A549 (cell line): ENCODE measurements around the gene SNURF. TPM values are rescaled to one million over a fixed set of nuclear protein-coding genes. Genes with fewer than 3 reads are reported as not detected.

Experiments used
- ATAC-seq, 2 experiments: fragments of 200-7000 bp in 1 of 2; fragments of >200 bp in 1 of 2; cut with Nextera tagmentation in 1 of 2; cut with Tn5 transposase in 1 of 2; 3 replicates each; pipeline versions ENCODE4 v1.8.0 to v1.9.1; 2018 to 2020; ENCODE audit warnings: mild to moderate bottlenecking in 1 of 2, moderate library complexity in 1 of 2
- CTCF ChIA-PET: fragments of 300-600 bp; sonication (Branson Sonifier 250); formaldehyde crosslinking; extraction: SDS; loops from one replicate; lab custom pipeline; 2021; ENCODE audit warnings: antibody characterized with exemption, inconsistent platforms; lab: Yijun Ruan, JAX
- POLR2A ChIA-PET: fragments of 350-600 bp; formaldehyde crosslinking; extraction: SDS; loops from one replicate; lab custom pipeline; 2021; ENCODE audit warnings: antibody characterized with exemption, inconsistent platforms; lab: Yijun Ruan, JAX
- DNase-seq, 2 experiments: peaks; one replicate each; pipeline versions ENCODE4 v3.0.0 to v3.0.0-alpha.2; 2011 to 2016; ENCODE audit warnings: low read depth in 1 of 2, low spot score in 1 of 2
- FAIRE-seq: peaks from 2 replicates; lab custom pipeline; 2011; peaks lifted over from hg19 to GRCh38; lab: Jason Lieb, UNC
- H3K27ac ChIP-seq, 2 experiments: fragments of >200 bp; sonication (Bioruptor Twin); formaldehyde crosslinking; 3 replicates each; pipeline ENCODE4 v1.5.1; 2016 to 2017
- H3K4me1 ChIP-seq: fragments of >200 bp; sonication (Bioruptor Twin); formaldehyde crosslinking; 3 replicates; pipeline ENCODE4 v1.6.1; 2016
- H3K4me2 ChIP-seq: fragments of >200 bp; sonication (Bioruptor Twin); formaldehyde crosslinking; 3 replicates; pipeline ENCODE4 v1.6.1; 2016
- H3K4me3 ChIP-seq: fragments of >200 bp; sonication (Bioruptor Twin); formaldehyde crosslinking; 3 replicates; pipeline ENCODE4 v1.5.1; 2016
- H3K9me3 ChIP-seq: fragments of >200 bp; sonication (Bioruptor Twin); formaldehyde crosslinking; 3 replicates; pipeline ENCODE4 v1.6.1; 2016
- EHMT2 ChIP-seq: fragments of 200-600 bp; sonication (generic); IDR thresholded peaks from 2 replicates; pipeline ENCODE4 v1.6.1; 2016; ENCODE audit warnings: antibody characterized with exemption, low read depth, mild to moderate bottlenecking, moderate library complexity
- FOXS1 ChIP-seq: fragments of 250-450 bp; sonication (Bioruptor Pico); IDR thresholded peaks from 2 replicates; pipeline ENCODE4 v1.5.0; 2020; ENCODE audit warnings: mild to moderate bottlenecking, moderate library complexity
- HDAC2 ChIP-seq: fragments of 200-600 bp; sonication (generic); IDR thresholded peaks from 2 replicates; pipeline ENCODE4 v1.6.1; 2016
- HOXB13 ChIP-seq: fragments of 250-450 bp; sonication (Bioruptor Pico); IDR thresholded peaks from 2 replicates; pipeline ENCODE4 v1.5.0; 2020; ENCODE audit warnings: low read depth, mild to moderate bottlenecking, moderate library complexity
- MAFK ChIP-seq: fragments of 450-650 bp; IDR thresholded peaks from 2 replicates; pipeline ENCODE4 v1.6.1; 2014; ENCODE audit not compliant: partially characterized antibody
- MAX ChIP-seq: IDR thresholded peaks from 2 replicates; pipeline ENCODE4 v1.6.1; 2012
- ZFP36 ChIP-seq: fragments of 450-650 bp; IDR thresholded peaks from 2 replicates; pipeline ENCODE4 v1.6.1; 2014; ENCODE audit warnings: borderline replicate concordance; ENCODE audit not compliant: partially characterized antibody
- ZSCAN20 ChIP-seq: fragments of 250-450 bp; sonication (Bioruptor Pico); IDR thresholded peaks from 2 replicates; pipeline ENCODE4 v1.8.0; 2022; ENCODE audit warnings: mild to moderate bottlenecking, moderate library complexity
- WGBS: methylation state at CpG from one replicate; pipeline ENCODE4 v1.1.6; 2017; ENCODE audit errors: missing lambda C conversion rate; 5-methylcytosine and 5-hydroxymethylcytosine counted together
- polyA plus RNA-seq, 4 experiments: library from polyadenylated mRNA; depleted of rRNA in 3 of 4; stranded (reverse); fragments of >200 nt; fragmentation: RNase III in 1 of 4; extraction: RNeasy Plus Mini Kit Qiagen cat#74134 plus additional on column Dnase treatment in 1 of 4; gene quantifications; 2 replicates in 3 of 4; 3 replicates in 1 of 4; pipeline ENCODE4 v1.2.3, GENCODE V29; 2011 to 2017
- small RNA-seq, 6 experiments: library from RNA; depleted of rRNA; stranded (forward); fragments of <200 nt; gene quantifications; one replicate each; pipeline ENCODE3, GENCODE V24; 2012

The SNURF gene
- polyA plus RNA-seq, 2 of the 4 experiments (the other 2 are of a cell fraction) = 13.9 to 29.2 TPM

GRCh38 chr15:24985224-24985623 is 30.4 kb downstream of the SNURF start (continued):
- no peak for TF ChIP-seq MAX
- no peak for TF ChIP-seq HOXB13 (CRISPR knock-in tag)
- TF ChIP-seq ZSCAN20 (CRISPR knock-in tag) = no peak

GRCh38 chr15:24986653-24987052 is 31.9 kb downstream of the SNURF start:
- Histone ChIP-seq H3K9me3 (peaks cover 28% of the 10 kb centered on the region), H3K4me2 (no peak overlapping the region), H3K4me3 (no peak overlapping the region), H3K4me1 (no peaks in the 10 kb centered on the region), H3K27ac (no peak overlapping the region)
- 94% methylated on average over 6 of the region's 6 CpGs for WGBS
- no peak for ATAC-seq
- TF ChIP-seq MAFK = no peak
- no peak for TF ChIP-seq FOXS1 (CRISPR knock-in tag)
- no peak for TF ChIP-seq HDAC2
- no peak for TF ChIP-seq ZFP36
- no peak for TF ChIP-seq EHMT2
- ChIA-PET CTCF (no interaction called here), POLR2A (no interaction called here)
- FAIRE-seq = no peak
- DNase-seq = no peak

Small RNA genes lying within 50 kb of the gene (small RNA-seq; reads per million reads assigned to genes)
- gene AC090602.1 (0 reads per million in 6 experiments), gene AC124312.4 (0 to 1.5 (median 0) reads per million in 6 experiments), gene AC124312.5 (0 reads per million in 6 experiments)

Other genes with a start within 250 kb of the SNURF start
- 151 and 185 TPM in 2 replicates for gene SNRPN, start within 50 bp of the SNURF start, polyA plus RNA-seq (2011; rRNA removed)
- 109 to 128 TPM (median 124 TPM) in 3 replicates for gene SNRPN, start within 50 bp of the SNURF start, polyA plus RNA-seq (2017; fragmentation: RNase III; extraction: RNeasy Plus Mini Kit Qiagen cat#74134 plus additional on column Dnase treatment)